ENCODE measurements around the gene CPZ.

GRCh38 chr4:8644966-8645752 is 52.6 kb downstream of the CPZ start:
- TF ChIP-seq POLR2A (IDR thresholded peaks at IDR 0.05; ENCODE audit: low read length) (no peak), GATA1 (IDR thresholded peaks at IDR 0.05; ENCODE audit: low read depth, low read length) (no peak)
